WTC11 (cell line): Measurements from ENCODE around the gene SLC13A3. TPM values are rescaled to one million over a fixed set of nuclear protein-coding genes. Genes with fewer than 3 reads are reported as not detected.

ENCODE experiments used
- ATAC-seq: fragments of 200-7000 bp; cut with Tn5 transposase; 2 replicates; pipeline ENCODE4 v1.10.0; 2021; ENCODE audit warnings: mild to moderate bottlenecking, moderate library complexity
- CTCF ChIA-PET: fragments of 300-600 bp; sonication (Branson Sonifier 250); formaldehyde crosslinking; loops from one replicate; lab custom pipeline; 2021; ENCODE audit warnings: antibody characterized with exemption; lab: Charles Lee
- POLR2A ChIA-PET: fragments of 350-600 bp; sonication (Branson Sonifier 250); formaldehyde crosslinking; loops from one replicate; lab custom pipeline; 2021; ENCODE audit warnings: antibody characterized with exemption; lab: Charles Lee
- DNase-seq: peaks from one replicate; pipeline ENCODE4 v3.0.0; 2021; ENCODE audit warnings: low spot score
- H3K27ac Mint-ChIP-seq: 2 replicates; pipeline ENCODE4 v1.8.0; 2021; ENCODE audit warnings: mixed read lengths
- H3K27me3 Mint-ChIP-seq: 2 replicates; pipeline ENCODE4 v1.8.0; 2021; ENCODE audit warnings: low read depth, mild to moderate bottlenecking, moderate library complexity, mixed read lengths
- H3K36me3 Mint-ChIP-seq: 2 replicates; pipeline ENCODE4 v1.8.0; 2021; ENCODE audit warnings: mixed read lengths
- H3K4me1 Mint-ChIP-seq: 2 replicates; pipeline ENCODE4 v1.8.0; 2022; ENCODE audit warnings: mixed read lengths
- H3K4me3 Mint-ChIP-seq: 2 replicates; pipeline ENCODE4 v1.8.0; 2021; ENCODE audit warnings: mild to moderate bottlenecking, moderate library complexity, mixed read lengths
- H3K9me3 Mint-ChIP-seq: 2 replicates; pipeline ENCODE4 v1.8.0; 2021; ENCODE audit warnings: mixed read lengths
- CREM ChIP-seq: sonication (generic); formaldehyde crosslinking; IDR thresholded peaks from 2 replicates; pipeline ENCODE4 v1.8.1; 2022; ENCODE audit warnings: mild to moderate bottlenecking, missing genetic modification reagents, moderate library complexity
- E2F5 ChIP-seq: sonication (generic); formaldehyde crosslinking; IDR thresholded peaks from 2 replicates; pipeline ENCODE4 v1.8.1; 2022; ENCODE audit warnings: mild to moderate bottlenecking, moderate library complexity, missing genetic modification reagents
- ERG ChIP-seq: fragments of 250-450 bp; sonication (Bioruptor Pico); IDR thresholded peaks from 2 replicates; pipeline ENCODE4 v1.8.0; 2021; ENCODE audit warnings: mild to moderate bottlenecking
- GABPB1 ChIP-seq: sonication (generic); formaldehyde crosslinking; IDR thresholded peaks from 2 replicates; pipeline ENCODE4 v1.8.1; 2023; ENCODE audit warnings: mild to moderate bottlenecking, missing genetic modification reagents
- KAT7 ChIP-seq: sonication (generic); formaldehyde crosslinking; IDR thresholded peaks from 2 replicates; pipeline ENCODE4 v1.8.1; 2023; ENCODE audit warnings: missing genetic modification reagents, mild to moderate bottlenecking, borderline replicate concordance
- PREB ChIP-seq: sonication (generic); formaldehyde crosslinking; IDR thresholded peaks from 2 replicates; pipeline ENCODE4 v1.8.1; 2022; ENCODE audit warnings: mild to moderate bottlenecking, missing genetic modification reagents, moderate library complexity, borderline replicate concordance
- ZNF121 ChIP-seq: sonication (generic); formaldehyde crosslinking; IDR thresholded peaks from 2 replicates; pipeline ENCODE4 v1.8.0; 2023; ENCODE audit warnings: missing genetic modification reagents
- ZNF232 ChIP-seq: sonication (generic); formaldehyde crosslinking; IDR thresholded peaks from 2 replicates; pipeline ENCODE4 v1.8.0; 2022; ENCODE audit warnings: mild to moderate bottlenecking, missing genetic modification reagents
- ZNF317 ChIP-seq: sonication (generic); formaldehyde crosslinking; IDR thresholded peaks from 2 replicates; pipeline ENCODE4 v1.8.1; 2023; ENCODE audit warnings: low read depth, mild to moderate bottlenecking, moderate library complexity, missing genetic modification reagents, borderline replicate concordance
- ZNF532 ChIP-seq: fragments of 250-450 bp; sonication (Bioruptor Pico); IDR thresholded peaks from 2 replicates; pipeline ENCODE4 v1.9.0; 2021; ENCODE audit warnings: mild to moderate bottlenecking, borderline replicate concordance
- total RNA-seq: library from RNA; stranded (reverse); gene quantifications from 3 replicates; pipeline ENCODE4 v1.2.3, GENCODE V29; 2021

Gene SLC13A3
- total RNA-seq, 1 experiment from 2014 or later = 10.6 TPM

- no peaks in the 10 kb centered on the region for H3K4me1 Mint-ChIP-seq
- POLR2A ChIA-PET = no interaction called here
- ATAC-seq (no peak), DNase-seq (no peak)
- H3K36me3 Mint-ChIP-seq = no peaks in the 10 kb centered on the region
- H3K9me3 Mint-ChIP-seq = no peaks in the 10 kb centered on the region
- no peaks in the 10 kb centered on the region; the same call in 1 of the 2 replicates for H3K27me3 Mint-ChIP-seq
- no peak overlapping the region for H3K4me3 Mint-ChIP-seq
- 0 out of 2 replicates have a peak, but pooled peaks have one; percentile 29 for TF ChIP-seq GABPB1 (CRISPR knock-in tag)
- TF ChIP-seq PREB = no peak
- no peak overlapping the region for H3K27ac Mint-ChIP-seq
- CTCF ChIA-PET = interaction anchor here (0.8 to 1.1 kb wide), 2 partner anchors 42 to 68 kb away, joined by 3 to 4 read pairs; no protein-coding TSS in a partner anchor
Measured at GRCh38 chr20:46607191-46607848, 43.9 kb downstream of the SLC13A3 start.

GRCh38 chr20:46606817-46607190 lies 44.5 kb downstream of the SLC13A3 start:
- CTCF ChIA-PET = interaction anchor here (0.8 to 1.1 kb wide), 2 partner anchors 42 to 68 kb away, joined by 3 to 4 read pairs; no protein-coding TSS in a partner anchor
- H3K27me3 Mint-ChIP-seq = no peaks in the 10 kb centered on the region; the same call in 1 of the 2 replicates

More at GRCh38 chr20:46606817-46607190, 44.5 kb downstream of the SLC13A3 start:
- Mint-ChIP-seq H3K36me3 (no peaks in the 10 kb centered on the region), H3K4me3 (no peak overlapping the region), H3K9me3 (no peaks in the 10 kb centered on the region), H3K27ac (no peak overlapping the region), H3K4me1 (no peaks in the 10 kb centered on the region)
- DNase-seq (no peak), ATAC-seq (no peak)
- POLR2A ChIA-PET = no interaction called here
- no peak for TF ChIP-seq ZNF532 (CRISPR knock-in tag)
- TF ChIP-seq CREM = no peak
- no peak for TF ChIP-seq KAT7 (CRISPR knock-in tag)
- TF ChIP-seq ERG = no peak
- no peak for TF ChIP-seq PREB
- TF ChIP-seq E2F5 (CRISPR knock-in tag) = no peak
- no peak for TF ChIP-seq ZNF317
- no peak for TF ChIP-seq ZNF232 (CRISPR knock-in tag)
- TF ChIP-seq ZNF121 = no peak
